DND-41 (cell line): ENCODE results near the gene SPTLC3.

Experiments used
- CTCF ChIP-seq: IDR thresholded peaks from 2 replicates; pipeline ENCODE4 v1.5.1; 2012; ENCODE audit warnings: borderline replicate concordance, low read length, moderate library complexity, mild to moderate bottlenecking; ENCODE audit not compliant: poor library complexity, severe bottlenecking; ENCODE audit errors: extremely low read depth
- EZH2 ChIP-seq: IDR thresholded peaks from 3 replicates; pipeline ENCODE4 v1.6.1; 2012; ENCODE audit warnings: borderline replicate concordance, low read depth, mild to moderate bottlenecking, moderate library complexity, low read length, inconsistent platforms; ENCODE audit not compliant: severe bottlenecking

GRCh38 chr20:13031751-13032150 is 23.0 kb downstream of the SPTLC3 start:
- no peak for TF ChIP-seq CTCF
- TF ChIP-seq EZH2 = no peak
